H9 (cell line): ENCODE data around the gene DUOX1. TPM values are rescaled to one million over a fixed set of nuclear protein-coding genes. Genes with fewer than 3 reads are reported as not detected.

Experiments
- DNase-seq: peaks from one replicate; pipeline ENCODE4 v3.0.0-alpha.2; 2017
- H2AFZ ChIP-seq: one replicate; pipeline ENCODE4 v1.6.1; 2013; ENCODE audit warnings: mild to moderate bottlenecking, low read length, control low read depth, moderate library complexity
- H2AK5ac ChIP-seq: 2 replicates; pipeline ENCODE4 v1.6.1; 2013; ENCODE audit warnings: low read length, control low read depth, mixed read lengths; ENCODE audit not compliant: insufficient read length
- H2BK120ac ChIP-seq: one replicate; pipeline ENCODE4 v1.6.1; 2013; ENCODE audit warnings: low read depth, mild to moderate bottlenecking, low read length, control low read depth, inconsistent platforms; ENCODE audit not compliant: poor library complexity, severe bottlenecking
- H2BK12ac ChIP-seq: 2 replicates; pipeline ENCODE4 v1.6.1; 2013; ENCODE audit warnings: low read length, control low read depth, mixed read lengths, low read depth; ENCODE audit not compliant: insufficient read length
- H2BK15ac ChIP-seq: 2 replicates; pipeline ENCODE4 v1.6.1; 2013; ENCODE audit warnings: low read depth, low read length, control low read depth
- H2BK20ac ChIP-seq: one replicate; pipeline ENCODE4 v1.6.1; 2013; ENCODE audit warnings: low read depth, mild to moderate bottlenecking, low read length, control low read depth, inconsistent platforms; ENCODE audit not compliant: poor library complexity, severe bottlenecking
- H2BK5ac ChIP-seq: 2 replicates; pipeline ENCODE4 v1.6.1; 2013; ENCODE audit warnings: low read length, control low read depth, mixed read lengths; ENCODE audit not compliant: insufficient read length
- H3K14ac ChIP-seq: 2 replicates; pipeline ENCODE4 v1.6.1; 2013; ENCODE audit warnings: low read length, control low read depth; ENCODE audit not compliant: insufficient read depth
- H3K18ac ChIP-seq: 2 replicates; pipeline ENCODE4 v1.6.1; 2013; ENCODE audit warnings: low read depth, mild to moderate bottlenecking, mixed read lengths, low read length, control low read depth; ENCODE audit not compliant: insufficient read length
- H3K23ac ChIP-seq: 2 replicates; pipeline ENCODE4 v1.6.1; 2013; ENCODE audit warnings: low read length, control low read depth, mixed read lengths, low read depth; ENCODE audit not compliant: insufficient read length
- H3K23me2 ChIP-seq: 2 replicates; pipeline ENCODE4 v1.6.1; 2013; ENCODE audit warnings: low read depth, mild to moderate bottlenecking, mixed read lengths, low read length, control low read depth; ENCODE audit not compliant: insufficient read length, poor library complexity, severe bottlenecking
- H3K27ac ChIP-seq: 2 replicates; pipeline ENCODE4 v1.5.1; 2013; ENCODE audit warnings: low read length, control low read depth, mixed read lengths, low read depth; ENCODE audit not compliant: insufficient read length
- H3K27me3 ChIP-seq: 2 replicates; pipeline ENCODE4 v1.6.1; 2013; ENCODE audit warnings: low read length, control low read depth, inconsistent platforms; ENCODE audit not compliant: insufficient read depth
- H3K4ac ChIP-seq: 2 replicates; pipeline ENCODE4 v1.6.1; 2013; ENCODE audit warnings: low read depth, mild to moderate bottlenecking, control low read depth, inconsistent platforms, low read length, moderate library complexity
- H3K4me1 ChIP-seq: 2 replicates; pipeline ENCODE4 v1.6.1; 2013; ENCODE audit warnings: low read length, control low read depth, inconsistent platforms; ENCODE audit not compliant: insufficient read depth
- H3K4me2 ChIP-seq: 2 replicates; pipeline ENCODE4 v1.6.1; 2013; ENCODE audit warnings: low read length, control low read depth, mixed read lengths; ENCODE audit not compliant: insufficient read length, insufficient read depth
- H3K56ac ChIP-seq: 2 replicates; pipeline ENCODE4 v1.6.1; 2013; ENCODE audit warnings: low read depth, mild to moderate bottlenecking, mixed read lengths, low read length, control low read depth; ENCODE audit not compliant: insufficient read length
- H3K79me1 ChIP-seq: 2 replicates; pipeline ENCODE4 v1.6.1; 2013; ENCODE audit warnings: low read depth, mild to moderate bottlenecking, moderate library complexity, low read length, control low read depth, inconsistent platforms; ENCODE audit not compliant: insufficient read depth, poor library complexity, severe bottlenecking
- H3K79me2 ChIP-seq: 2 replicates; pipeline ENCODE4 v1.6.1; 2013; ENCODE audit warnings: low read length, control low read depth, inconsistent platforms; ENCODE audit not compliant: insufficient read depth
- H3K9ac ChIP-seq: 2 replicates; pipeline ENCODE4 v1.6.1; 2013; ENCODE audit warnings: low read length, control low read depth, mixed read lengths; ENCODE audit not compliant: insufficient read length; ENCODE audit errors: extremely low read depth
- H3K9me3 ChIP-seq: one replicate; pipeline ENCODE4 v1.6.1; 2013; ENCODE audit warnings: low read depth, low read length, inconsistent platforms; ENCODE audit not compliant: control insufficient read depth
- H3T11ph ChIP-seq: one replicate; pipeline ENCODE4 v1.6.1; 2013; ENCODE audit warnings: mild to moderate bottlenecking, low read length, control low read depth, inconsistent platforms
- H4K20me1 ChIP-seq: one replicate; pipeline ENCODE4 v1.6.1; 2013; ENCODE audit not compliant: control insufficient read depth, insufficient read length, insufficient read depth
- H4K5ac ChIP-seq: 2 replicates; pipeline ENCODE4 v1.6.1; 2013; ENCODE audit warnings: low read depth, mild to moderate bottlenecking, mixed read lengths, low read length, control low read depth; ENCODE audit not compliant: insufficient read length
- H4K8ac ChIP-seq: replicated peaks from 2 replicates; pipeline ENCODE4 v1.6.1; 2013; ENCODE audit warnings: low read length, control low read depth, mixed read lengths, low read depth; ENCODE audit not compliant: insufficient read length
- H4K91ac ChIP-seq: 2 replicates; pipeline ENCODE4 v1.6.1; 2013; ENCODE audit warnings: low read depth, mild to moderate bottlenecking, moderate library complexity, mixed read lengths, low read length, control low read depth; ENCODE audit not compliant: insufficient read length
- H3K27ac Mint-ChIP-seq, 3 experiments: 2 replicates in 2 of 3; 3 replicates in 1 of 3; pipeline ENCODE4 v1.8.0; 2020 to 2021; ENCODE audit warnings: mixed read lengths in 3 of 3, mild to moderate bottlenecking in 1 of 3, moderate library complexity in 1 of 3
- H3K27me3 Mint-ChIP-seq: 2 replicates; pipeline ENCODE4 v1.8.0; 2021; ENCODE audit warnings: low read depth, mild to moderate bottlenecking, moderate library complexity, mixed read lengths
- H3K36me3 Mint-ChIP-seq, 3 experiments: 2 replicates in 2 of 3; 3 replicates in 1 of 3; pipeline ENCODE4 v1.8.0; 2020 to 2021; ENCODE audit warnings: low read depth in 3 of 3, mixed read lengths in 3 of 3; ENCODE audit not compliant: insufficient read depth in 1 of 3
- H3K4me1 Mint-ChIP-seq, 2 experiments: 2 replicates each; pipeline ENCODE4 v1.8.0; 2020; ENCODE audit warnings: mixed read lengths in 2 of 2
- H3K4me3 Mint-ChIP-seq, 2 experiments: 2 replicates in 1 of 2; 3 replicates in 1 of 2; pipeline ENCODE4 v1.8.0; 2020 to 2021; ENCODE audit warnings: mild to moderate bottlenecking in 2 of 2, mixed read lengths in 2 of 2, moderate library complexity in 1 of 2
- H3K9me3 Mint-ChIP-seq, 2 experiments: 2 replicates in 1 of 2; 3 replicates in 1 of 2; pipeline ENCODE4 v1.8.0; 2020; ENCODE audit warnings: mild to moderate bottlenecking in 2 of 2, mixed read lengths in 2 of 2, moderate library complexity in 1 of 2
- CTCF ChIP-seq: fragments of 200-600 bp; sonication (generic); conservative IDR thresholded peaks from 3 replicates; pipeline ENCODE4 v1.8.0; 2021; ENCODE audit warnings: antibody characterized with exemption, mild to moderate bottlenecking
- WGBS: extraction: QIAGEN DNeasy Blood & Tissue Kit; methylation state at CpG from one replicate; pipeline ENCODE4 v1.1.7; 2013; ENCODE audit warnings: missing lambda C conversion rate, low lambda C conversion rate, mixed read lengths; ENCODE audit not compliant: insufficient read length; ENCODE audit errors: extremely low coverage; 5-methylcytosine and 5-hydroxymethylcytosine counted together
- total RNA-seq: library from RNA; stranded (reverse); gene quantifications from 2 replicates; pipeline ENCODE4 v1.2.1, GENCODE V29; 2021

Gene DUOX1
- total RNA-seq, 1 experiment from 2014 or later = 2.6 TPM

GRCh38 chr15:45146405-45146804 lies 16.6 kb downstream of the DUOX1 start:
- Histone ChIP-seq H2BK15ac (no peak overlapping the region), H3T11ph (no peak overlapping the region), H3K23ac (no peak overlapping the region), H3K27ac (no peak overlapping the region), H3K4ac (no peak overlapping the region), H3K23me2 (no peaks in the 10 kb centered on the region), H3K4me1 (no peaks in the 10 kb centered on the region), H3K14ac (no peak overlapping the region), H2BK5ac (no peak overlapping the region), H3K18ac (no peak overlapping the region), H4K91ac (no peak overlapping the region), H3K9me3 (no peaks in the 10 kb centered on the region), H4K20me1 (no peaks in the 10 kb centered on the region), H4K8ac (no peak overlapping the region), H3K56ac (no peak overlapping the region), H3K27me3 (no peaks in the 10 kb centered on the region; the same call in 1 of the 2 replicates), H3K79me1 (no peaks in the 10 kb centered on the region), H3K9ac (no peak overlapping the region), H3K4me2 (no peak overlapping the region), H2AFZ (no peak overlapping the region), H2BK12ac (no peak overlapping the region), H2BK20ac (no peak overlapping the region), H4K5ac (no peak overlapping the region), H2AK5ac (no peak overlapping the region), H2BK120ac (no peak overlapping the region), H3K79me2 (no peaks in the 10 kb centered on the region)
- Mint-ChIP-seq H3K27me3 (peaks cover 30% of the 10 kb centered on the region), H3K4me1 (peaks cover 5 to 7% of the 10 kb centered on the region in 2 experiments; a peak in 3 of 4 replicates), H3K9me3 (no peaks in the 10 kb centered on the region; a peak in 1 of 5 replicates), H3K36me3 (no peaks in the 10 kb centered on the region), H3K4me3 (no peak overlapping the region), H3K27ac (no peak overlapping the region)
- no peak for TF ChIP-seq CTCF
- no CpG with 5 or more reads among the region's 4 CpGs for WGBS
- DNase-seq = no peak
